ENCODE data around the gene RGS11.

RGS11 gene

DNA sequence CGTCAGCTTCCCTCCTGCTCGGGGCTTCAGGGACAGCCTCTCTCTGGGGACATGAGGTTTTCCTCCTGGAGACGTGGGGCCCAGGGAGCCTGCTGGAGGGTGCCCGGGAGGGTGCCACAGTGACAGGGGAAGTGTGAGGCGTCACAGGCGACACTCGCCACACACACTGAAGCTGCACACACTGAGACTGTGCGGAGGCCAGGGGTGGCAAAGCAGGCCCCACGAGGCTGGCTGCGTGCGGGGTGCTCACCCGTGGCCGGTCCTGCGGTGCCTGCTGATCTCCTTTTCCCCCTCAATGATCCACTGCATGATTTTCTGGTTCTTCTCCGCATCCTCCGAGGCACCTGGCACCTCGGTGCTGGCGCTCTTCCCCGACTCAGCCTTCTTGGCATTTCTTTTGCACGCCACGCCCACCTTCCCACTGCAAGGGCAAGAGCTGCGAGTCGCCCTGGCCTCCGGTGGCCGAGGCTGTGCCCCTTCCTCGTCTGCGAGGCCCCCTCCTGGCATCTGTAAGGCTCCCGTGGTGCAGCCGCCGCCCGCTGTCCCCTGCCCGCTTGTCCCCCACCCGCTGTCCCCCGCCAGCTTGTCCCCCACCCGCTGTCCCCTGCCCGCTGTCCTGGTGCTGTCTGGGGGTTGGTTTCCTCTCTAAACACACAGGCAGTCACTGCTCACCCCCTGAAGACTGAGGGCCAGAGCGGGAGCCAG is 21.2 kb upstream of the RGS11 start:
- DNase-seq (ENCODE audit: low spot score) = no peak

DNA sequence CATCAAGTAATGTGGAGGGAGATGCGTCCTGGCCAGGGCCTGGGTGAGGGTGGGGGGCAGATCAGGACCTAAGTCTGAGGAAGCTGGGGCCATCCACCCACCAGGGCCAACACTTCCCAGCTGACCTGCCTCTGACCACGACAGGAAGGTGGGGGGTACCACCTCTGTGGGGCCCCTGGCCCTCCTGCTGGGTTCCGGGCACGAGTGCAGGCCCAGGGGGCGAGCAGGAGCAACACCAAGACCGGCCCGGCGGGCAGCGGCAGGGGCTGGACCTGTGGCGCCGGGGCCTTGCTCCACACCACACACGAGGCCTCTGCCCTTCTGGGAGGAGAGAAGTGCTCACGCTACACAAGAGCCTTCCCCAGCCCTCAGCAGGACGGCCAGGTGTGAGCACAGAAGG is 20.5 kb upstream of the RGS11 start:
- DNase-seq (ENCODE audit: low spot score) = no peak

DNA sequence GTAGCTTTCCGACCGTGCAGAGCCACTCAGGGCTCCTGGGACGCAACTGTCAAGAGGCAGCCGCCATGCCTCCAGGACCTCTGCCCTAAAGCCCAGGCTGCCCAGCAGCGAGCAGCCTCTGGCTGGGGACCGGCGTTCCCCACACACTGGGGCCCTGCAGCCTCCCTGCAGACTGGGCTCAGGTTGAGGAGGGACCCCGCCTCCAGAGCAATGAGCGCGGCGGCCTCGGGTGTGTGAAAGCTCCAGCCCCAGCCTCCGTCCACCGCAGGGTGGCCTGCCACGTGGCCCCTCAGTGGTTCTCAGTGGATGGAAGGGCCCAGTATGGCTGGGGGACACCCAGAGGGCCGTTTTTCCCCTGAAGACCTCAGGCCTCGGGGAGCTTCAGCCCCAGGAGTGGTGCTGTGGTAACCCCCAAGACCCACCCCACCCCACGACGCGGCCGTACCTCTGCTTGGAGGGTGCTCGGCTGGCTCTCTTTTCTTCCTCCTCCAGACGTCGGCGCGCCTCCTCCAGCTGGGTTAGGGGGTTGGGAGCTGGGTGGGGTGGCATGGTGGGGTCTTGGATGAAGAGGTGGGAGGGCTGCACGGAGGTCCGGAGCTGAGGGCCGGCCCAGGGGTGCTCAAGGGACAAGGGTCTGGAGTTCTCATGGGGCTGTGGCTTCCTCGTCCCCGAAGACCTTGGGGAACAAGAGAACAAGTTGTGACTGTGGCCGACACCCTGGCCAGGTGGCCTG is 17.5 kb upstream of the RGS11 start:
- no peak for DNase-seq (ENCODE audit: low spot score)

GRCh38 chr16:291539-291938 is 15.8 kb upstream of the RGS11 start:
- DNase-seq (ENCODE audit: low spot score) = no peak

DNA sequence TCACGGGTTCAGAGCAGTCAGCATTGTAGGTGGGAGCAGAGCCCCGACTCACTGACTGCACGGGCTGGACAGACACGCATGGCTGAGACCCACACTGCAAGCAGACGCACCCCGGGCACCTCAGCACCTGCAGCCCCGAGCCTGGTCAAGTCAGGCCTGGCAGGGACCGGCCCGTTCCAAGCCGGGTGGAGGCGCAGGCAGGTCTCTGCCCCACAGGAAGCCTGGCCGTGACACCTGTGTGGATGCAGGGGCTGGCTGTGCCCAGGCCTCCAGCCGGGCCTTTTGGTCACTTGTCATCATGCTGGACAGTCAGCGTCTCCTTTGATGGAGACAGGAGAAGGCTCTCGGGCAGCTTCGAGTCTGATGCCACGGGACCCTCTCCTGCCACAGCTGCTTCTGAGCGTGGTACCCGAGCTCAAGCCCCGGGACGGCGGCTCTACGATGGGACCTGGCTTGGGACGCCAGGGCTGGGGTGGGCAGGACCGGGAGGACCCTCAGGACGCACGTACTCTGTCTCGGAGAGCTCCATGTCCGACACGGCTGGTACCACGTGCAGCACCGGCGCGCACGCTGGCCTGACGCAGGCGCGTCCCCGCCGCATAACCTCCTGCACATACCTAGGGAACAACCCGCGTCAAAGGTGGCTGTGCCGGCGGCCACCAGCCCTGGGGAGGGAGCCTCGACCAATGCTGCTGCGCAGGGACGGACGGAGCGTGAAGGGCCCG is 15.1 kb upstream of the RGS11 start:
- no peak for DNase-seq (ENCODE audit: low spot score)

DNA sequence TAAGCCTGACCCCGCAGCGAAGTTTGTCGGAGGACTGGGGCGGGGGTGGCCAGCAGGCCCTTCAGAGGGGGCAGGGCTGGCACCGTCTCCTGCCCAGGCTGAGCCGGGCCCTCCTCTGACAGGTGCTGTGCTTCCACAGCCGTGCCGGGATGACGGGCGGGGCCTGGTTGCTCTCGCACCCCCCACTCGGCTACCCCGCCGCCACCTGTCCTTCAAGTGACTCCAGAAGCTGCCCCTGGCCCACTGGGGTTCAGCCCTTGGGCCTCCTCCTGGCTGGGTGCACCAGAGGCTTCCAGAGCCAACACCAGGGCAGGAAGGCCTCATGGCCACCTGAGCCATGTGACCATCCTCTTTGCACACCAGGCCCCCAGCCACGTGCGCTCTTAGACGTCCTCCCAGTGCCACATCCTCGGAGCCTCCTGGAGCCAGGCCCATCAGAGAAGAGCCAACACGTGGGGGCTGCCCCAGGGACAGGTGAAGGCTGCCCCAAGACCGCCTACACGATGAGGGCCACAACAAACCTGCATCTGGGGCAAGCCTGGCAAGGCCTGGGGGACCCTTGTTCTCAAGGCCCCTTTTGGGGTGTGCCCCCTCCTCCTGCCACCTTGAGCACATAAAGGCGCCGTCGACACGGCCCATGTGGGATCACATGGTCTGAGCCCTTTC is 14.4 kb upstream of the RGS11 start:
- no peak for DNase-seq (ENCODE audit: low spot score)

DNA sequence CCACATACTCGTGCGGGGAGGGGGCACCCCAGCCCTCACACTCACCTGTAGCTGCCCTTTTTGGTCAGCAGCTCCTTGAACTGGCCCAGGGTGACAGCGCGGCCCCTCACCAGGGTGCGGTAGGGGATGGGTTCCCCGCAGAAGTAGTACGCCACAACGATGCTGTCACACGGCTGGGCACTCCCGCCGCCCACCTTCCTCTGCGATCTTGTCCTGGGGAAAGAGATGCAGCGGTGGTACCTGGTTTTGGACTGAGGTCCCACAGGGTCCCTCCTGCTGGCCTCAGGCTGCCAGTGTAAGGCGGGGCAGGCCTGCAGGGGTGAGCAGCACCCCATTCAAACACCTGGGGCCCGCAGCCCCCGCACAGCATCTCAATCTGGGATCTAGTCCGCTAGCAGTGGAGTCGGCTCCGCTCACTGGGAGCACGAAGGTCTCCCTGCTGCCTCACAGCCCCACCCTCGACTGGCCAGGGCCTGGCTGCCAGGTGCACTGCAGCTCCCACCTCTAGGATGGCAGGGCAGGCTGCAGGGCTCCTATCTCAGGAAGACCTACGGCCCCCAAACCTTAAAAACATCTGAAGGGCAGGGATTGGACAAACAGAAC is 13.8 kb upstream of the RGS11 start:
- DNase-seq (ENCODE audit: low spot score) = no peak

DNA sequence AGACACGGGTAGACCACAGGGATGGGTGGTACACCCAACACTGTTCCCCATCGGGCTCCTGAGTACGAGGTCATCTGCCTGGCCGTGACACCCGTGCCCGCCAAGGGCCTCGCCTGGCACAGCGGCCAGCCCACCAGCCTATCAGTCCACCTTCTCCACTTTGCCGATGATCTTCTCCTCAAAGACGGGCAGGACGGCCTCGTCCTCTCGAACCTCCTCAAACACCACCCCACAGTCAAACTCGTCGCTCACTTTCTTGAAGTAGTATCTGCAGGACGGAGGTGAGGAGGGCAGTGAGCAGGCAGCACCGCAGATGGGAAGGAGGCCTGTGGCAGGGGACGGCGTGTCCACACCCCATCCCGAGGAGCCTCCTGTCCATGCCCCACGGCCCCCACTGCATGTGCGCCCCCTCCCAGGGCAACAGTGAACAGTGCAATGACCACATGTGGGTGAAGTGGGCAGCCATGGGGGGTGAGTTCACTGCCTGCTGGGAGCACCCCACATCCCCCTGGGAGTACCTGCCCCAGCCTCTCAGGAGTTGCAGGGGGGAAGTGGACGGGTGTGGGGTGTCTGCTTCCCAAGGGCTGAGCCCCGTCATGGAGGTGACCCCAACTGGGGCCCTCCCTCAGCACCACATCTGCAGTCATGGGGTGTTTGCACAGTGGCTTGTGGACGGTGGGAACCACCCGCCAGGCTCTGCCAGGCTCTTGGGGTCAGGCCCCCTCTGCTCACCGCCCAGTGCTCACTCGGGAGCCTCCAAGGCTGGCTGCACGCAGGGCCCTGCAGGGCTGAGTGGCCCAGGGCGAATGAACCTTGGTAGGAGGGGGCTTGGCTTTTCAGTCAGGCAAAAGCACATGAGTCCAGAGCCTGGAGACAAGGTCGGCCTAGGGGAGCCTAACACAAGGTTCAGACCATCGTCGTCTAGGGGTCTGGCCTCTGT is 12.5 kb upstream of the RGS11 start:
- DNase-seq (ENCODE audit: low spot score) = no peak

- no peak for DNase-seq (ENCODE audit: low spot score)
These were observed 11.6 kb upstream of the RGS11 start for GRCh38 chr16:287298-287811.

DNA sequence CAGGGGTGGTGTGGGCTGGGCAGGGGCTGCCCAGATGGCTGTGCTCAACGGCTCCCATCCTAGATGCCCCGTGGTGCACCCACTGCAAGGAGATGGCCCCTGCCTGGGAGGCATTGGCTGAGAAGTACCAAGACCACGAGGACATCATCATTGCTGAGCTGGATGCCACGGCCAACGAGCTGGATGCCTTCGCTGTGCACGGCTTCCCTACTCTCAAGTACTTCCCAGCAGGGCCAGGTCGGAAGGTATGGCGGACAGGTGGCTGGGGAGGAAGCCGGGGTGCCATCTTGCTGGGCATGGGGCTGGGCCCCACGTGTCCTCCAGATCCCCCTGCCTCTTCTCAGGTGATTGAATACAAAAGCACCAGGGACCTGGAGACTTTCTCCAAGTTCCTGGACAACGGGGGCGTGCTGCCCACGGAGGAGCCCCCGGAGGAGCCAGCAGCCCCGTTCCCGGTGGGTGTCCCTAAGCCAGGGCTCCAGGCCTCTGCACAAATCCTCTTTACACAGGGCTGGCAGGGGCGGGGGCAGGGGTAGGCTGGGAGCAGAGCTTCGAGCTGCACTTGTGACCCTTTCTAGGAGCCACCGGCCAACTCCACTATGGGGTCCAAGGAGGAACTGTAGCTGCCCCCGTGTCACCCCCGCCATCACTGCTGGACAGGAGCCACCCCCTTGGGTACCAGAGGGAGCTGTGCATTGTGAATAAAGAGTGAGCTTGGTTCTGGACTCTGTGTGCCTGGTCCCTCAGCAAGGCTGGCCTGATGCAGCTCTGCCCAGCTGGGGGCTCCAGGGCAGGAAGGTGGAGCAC is 10.9 kb upstream of the RGS11 start:
- DNase-seq (ENCODE audit: low spot score) = no peak

DNA sequence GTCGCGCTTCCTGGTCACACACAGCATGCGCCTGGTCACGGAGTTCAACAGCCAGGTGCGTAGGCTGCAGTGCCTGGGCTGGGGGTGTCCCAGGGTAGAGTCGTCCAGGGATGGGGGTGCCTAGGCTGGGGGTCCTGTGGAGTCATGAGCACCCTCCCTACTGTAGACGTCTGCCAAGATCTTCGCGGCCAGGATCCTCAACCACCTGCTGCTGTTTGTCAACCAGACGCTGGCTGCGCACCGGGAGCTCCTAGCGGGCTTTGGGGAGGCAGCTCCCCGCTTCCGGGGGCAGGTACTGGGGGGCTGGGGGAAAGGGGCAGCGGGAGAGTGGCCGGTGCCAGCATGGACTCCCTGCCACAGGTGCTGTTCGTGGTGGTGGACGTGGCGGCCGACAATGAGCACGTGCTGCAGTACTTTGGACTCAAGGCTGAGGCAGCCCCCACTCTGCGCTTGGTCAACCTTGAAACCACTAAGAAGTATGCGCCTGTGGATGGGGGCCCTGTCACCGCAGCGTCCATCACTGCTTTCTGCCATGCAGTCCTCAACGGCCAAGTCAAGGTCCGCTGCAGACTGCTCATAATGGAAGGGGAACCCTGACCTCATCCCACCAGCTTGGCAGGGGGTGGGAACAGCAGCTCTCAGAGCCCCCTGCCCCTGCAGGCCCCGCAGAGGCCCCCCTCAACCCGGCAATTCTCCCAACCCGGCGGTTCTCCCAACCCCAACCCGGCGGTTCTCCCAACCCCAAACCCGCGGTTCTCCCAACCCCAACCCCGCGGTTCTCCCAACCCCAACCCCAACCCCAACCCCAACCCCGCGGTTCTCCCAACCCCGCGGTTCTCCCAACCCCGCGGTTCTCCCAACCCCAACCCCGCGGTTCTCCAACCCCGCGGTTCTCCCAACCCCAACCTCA is 9.7 kb upstream of the RGS11 start:
- no peak for DNase-seq (ENCODE audit: low spot score)

- no peak for DNase-seq (ENCODE audit: low spot score)
These were observed 8.7 kb upstream of the RGS11 start for GRCh38 chr16:284204-285120.

DNA sequence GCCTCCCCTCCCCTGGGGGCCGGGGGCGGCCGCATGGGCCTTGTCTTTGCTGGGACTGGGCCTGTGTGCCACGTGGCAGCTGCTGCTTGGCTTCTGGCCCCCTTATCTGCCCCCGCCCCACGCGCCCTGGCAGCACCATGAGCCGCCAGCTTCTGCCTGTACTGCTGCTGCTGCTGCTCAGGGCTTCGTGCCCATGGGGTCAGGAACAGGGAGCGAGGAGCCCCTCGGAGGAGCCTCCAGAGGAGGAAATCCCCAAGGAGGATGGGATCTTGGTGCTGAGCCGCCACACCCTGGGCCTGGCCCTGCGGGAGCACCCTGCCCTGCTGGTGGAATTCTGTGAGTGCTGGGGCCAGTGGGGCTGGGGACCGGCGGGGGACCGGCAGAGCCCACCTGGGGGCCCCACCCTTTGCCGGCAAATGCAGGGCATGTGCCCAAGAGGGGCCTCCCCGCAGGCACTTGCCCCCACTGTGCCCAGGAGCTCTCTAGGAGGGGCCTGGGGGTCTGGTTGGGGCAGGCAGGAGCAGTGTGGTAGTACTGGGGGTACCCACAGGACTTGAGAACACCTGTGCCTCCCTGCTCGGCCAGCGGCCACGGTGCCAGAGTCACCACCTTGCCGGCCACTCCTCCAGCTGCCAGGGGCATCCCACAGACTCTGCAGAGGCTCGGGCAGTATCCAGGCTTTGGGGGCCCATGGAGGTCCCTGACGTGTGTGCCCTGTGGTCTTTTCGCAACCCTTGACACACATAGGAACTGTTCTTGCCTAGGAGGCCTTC is 7.5 kb upstream of the RGS11 start, which contains the start of gene PDIA2:
Gene PDIA2, plus strand, starts transcription at position 132 of the 773 bp plus-strand sequence. Its CDS starts 6 bp downstream, at position 138.
- no peak for DNase-seq (ENCODE audit: low spot score)

DNA sequence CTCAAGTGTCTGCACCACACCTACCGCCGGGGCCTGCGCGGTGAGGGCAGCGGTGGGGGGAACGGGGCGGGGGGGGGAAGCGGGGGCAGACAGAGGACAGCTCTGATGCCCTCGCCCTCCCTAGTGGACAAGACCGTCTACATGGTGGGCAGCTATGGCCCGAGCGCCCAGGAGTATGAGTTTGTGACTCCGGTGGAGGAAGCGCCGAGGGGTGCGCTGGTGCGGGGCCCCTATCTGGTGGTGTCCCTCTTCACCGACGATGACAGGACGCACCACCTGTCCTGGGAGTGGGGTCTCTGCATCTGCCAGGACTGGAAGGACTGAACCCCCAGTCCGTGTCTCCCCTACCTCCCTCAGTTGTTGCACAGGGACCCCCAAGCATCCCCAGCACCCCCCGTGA is 6.7 kb upstream of the RGS11 start:
- DNase-seq (ENCODE audit: low spot score) = no peak

DNA sequence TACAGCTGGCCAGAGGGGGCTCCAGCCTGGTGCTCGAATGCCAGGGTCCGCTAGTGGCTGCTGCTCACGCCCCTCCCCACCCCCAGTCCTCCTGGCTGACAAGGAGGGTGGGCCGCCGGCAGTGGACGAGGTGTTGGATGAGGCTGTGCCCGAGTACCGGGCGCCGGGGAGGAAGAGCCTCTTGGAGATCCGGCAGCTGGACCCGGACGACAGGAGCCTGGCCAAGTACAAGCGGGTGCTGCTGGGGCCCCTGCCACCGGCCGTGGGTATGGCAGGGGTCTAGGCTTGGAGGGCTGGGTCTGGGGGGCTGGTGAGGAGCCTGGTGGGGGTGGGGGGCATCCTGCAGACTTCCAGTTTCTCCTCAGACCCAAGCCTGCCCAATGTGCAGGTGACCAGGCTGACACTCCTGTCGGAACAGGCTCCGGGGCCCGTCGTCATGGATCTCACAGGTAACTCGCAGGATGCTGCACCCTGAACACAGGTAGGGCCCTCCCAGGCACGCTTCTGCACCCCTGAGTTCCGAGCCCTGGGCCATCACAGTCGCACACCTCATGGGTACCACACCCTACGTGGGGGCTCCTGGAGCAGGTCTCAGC is 6.0 kb upstream of the RGS11 start:
- DNase-seq (ENCODE audit: low spot score) = no peak

DNA sequence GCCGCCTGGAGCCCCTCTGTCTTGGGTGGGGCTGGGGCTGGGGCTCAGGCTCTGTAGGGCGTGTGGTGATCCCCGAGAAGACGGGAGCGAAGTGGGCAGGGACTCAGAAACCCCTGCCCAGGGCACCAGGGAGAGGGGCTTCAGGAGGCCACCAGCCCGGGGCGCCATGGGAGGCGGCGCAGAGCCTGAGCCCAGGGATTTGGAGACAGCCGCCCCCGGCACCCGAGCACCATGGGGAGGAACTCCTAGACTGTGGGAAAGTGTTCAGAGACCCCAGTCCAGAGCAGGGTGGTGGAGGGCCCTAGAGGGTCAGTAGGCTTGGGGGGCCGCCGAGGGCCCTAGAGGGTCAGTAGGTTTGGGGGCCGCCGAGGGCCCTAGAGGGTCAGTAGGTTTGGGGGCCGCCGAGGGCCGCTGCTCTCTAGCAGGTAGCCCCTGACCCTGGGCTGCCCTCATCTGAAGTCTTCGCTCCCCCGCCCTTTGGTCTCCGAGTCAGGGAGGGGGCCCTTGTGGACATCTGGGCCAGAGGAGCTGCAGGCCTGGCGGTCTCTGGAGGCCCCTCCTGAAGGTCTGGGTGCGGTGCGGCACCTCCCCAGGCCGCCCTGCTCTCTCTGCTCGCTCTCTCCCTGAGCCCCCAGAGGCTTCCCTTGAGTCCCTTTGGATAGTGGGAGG is 5.4 kb upstream of the RGS11 start:
- DNase-seq (ENCODE audit: low spot score) = no peak
